Right lobe of liver (tissue), 6 donors: Measurements from ENCODE around the gene MEGF8. TPM values are rescaled to one million over a fixed set of nuclear protein-coding genes. Genes with fewer than 3 reads are reported as not detected.

Experiments used
- ATAC-seq, 4 donors: fragments of 200-7000 bp; cut with Tn5 transposase; one replicate each; pipeline ENCODE4 v1.9.1; 2020; ENCODE audit warnings: mild to moderate bottlenecking in 4 of 4, moderate library complexity in 4 of 4
- DNase-seq, 3 donors: peaks; one replicate each; pipeline ENCODE4 v3.0.0-alpha.2; 2020
- H3K27ac ChIP-seq, 3 donors: fragments of 200-600 bp; one replicate each; pipeline ENCODE4 v1.8.0; 2022
- H3K27me3 ChIP-seq, 2 donors: fragments of 200-600 bp; one replicate each; pipeline ENCODE4 v1.8.0; 2022
- H3K36me3 ChIP-seq, 4 donors: fragments of 200-600 bp; sonication (generic) in 1 of 4; one replicate each; pipeline versions ENCODE4 v1.5.1 to v1.8.0; 2017 to 2022; ENCODE audit warnings: control low read depth in 1 of 4
- H3K4me1 ChIP-seq, 4 donors: fragments of 200-600 bp; sonication (generic) in 1 of 4; one replicate each; pipeline versions ENCODE4 v1.5.1 to v1.8.0; 2017 to 2022; ENCODE audit warnings: control low read depth in 1 of 4
- H3K4me3 ChIP-seq, 3 donors: fragments of 200-600 bp; one replicate each; pipeline ENCODE4 v1.8.0; 2022
- H3K9me3 ChIP-seq, 4 donors: fragments of 200-600 bp; sonication (generic) in 1 of 4; one replicate each; pipeline versions ENCODE4 v1.5.1 to v1.8.0; 2017 to 2022; ENCODE audit warnings: control low read depth in 1 of 4
- CTCF ChIP-seq, 4 donors: fragments of 200-600 bp in 3 of 4; fragments of 450-650 bp in 1 of 4; IDR thresholded peaks; one replicate each; pipeline versions ENCODE4 v1.5.1 to v1.8.0; 2016 to 2022; ENCODE audit warnings: antibody characterized with exemption in 4 of 4, mild to moderate bottlenecking in 2 of 4
- POLR2A ChIP-seq: fragments of 450-650 bp; IDR thresholded peaks from one replicate; pipeline ENCODE4 v1.6.1; 2017; ENCODE audit warnings: antibody characterized with exemption, mild to moderate bottlenecking
- WGBS: methylation state at CpG from one replicate; pipeline ENCODE4 v1.1.6; 2018; ENCODE audit warnings: low coverage, low lambda C conversion rate; ENCODE audit not compliant: insufficient coverage; ENCODE audit errors: missing lambda C conversion rate; 5-methylcytosine and 5-hydroxymethylcytosine counted together
- intact Hi-C, 2 donors: fragments of 100-400 bp; cut with DNase I; formaldehyde crosslinking; loops; one replicate each; pipeline versions ENCODE4 v1.11.2 to v1.14.1; 2022
- total RNA-seq, 6 experiments: library from RNA; depleted of rRNA in 2 of 6; stranded (reverse); fragments of >200 nt in 2 of 6; fragmentation: NEBNext Ultra II Directional in 3 of 6; extraction: Animal tissue kit (Norgen Biotek cat#: 25700) in 3 of 6; gene quantifications; one replicate each; pipeline versions ENCODE4 v1.1.0 to v1.2.4, GENCODE V29; 2016 to 2023
- donor health status: DM: no; HTN: yes; CAD: no.
- donor health status: DM: no; HTN: no; CAD: no.
- donor health status: DM: no; HTN: no; CAD: no.
- donor health status: DM: no; HTN: yes; CAD: no.
- donor health status: DM: no; HTN: yes; CAD: no.

MEGF8 gene
- total RNA-seq, 6 experiments from 2014 or later, result 5.5 to 11.0 (median 8.7) TPM

GRCh38 chr19:42400404-42400803, 75.0 kb downstream of the MEGF8 start:
- Histone ChIP-seq H3K9me3 (no peaks in the 10 kb centered on the region), H3K4me1 (no peaks in the 10 kb centered on the region), H3K4me3 (no peak overlapping the region), H3K27ac (no peak overlapping the region), H3K27me3 (no peaks in the 10 kb centered on the region), H3K36me3 (no peaks in the 10 kb centered on the region)
- WGBS, result 86% methylated on average over 1 of the region's 1 CpG
- intact Hi-C loops, result loop anchor here in 1 of 2 donors (10.0 kb wide), 1 partner anchor 276 kb away; no protein-coding TSS in a partner anchor
- DNase-seq, result no peak
- no peak for TF ChIP-seq POLR2A
- no peak for TF ChIP-seq CTCF (IDR thresholded peaks at IDR 0.05)
- ATAC-seq, result no peak

GRCh38 chr19:42401365-42402303, 76.2 kb downstream of the MEGF8 start:
- Histone ChIP-seq H3K36me3 (no peaks in the 10 kb centered on the region), H3K9me3 (no peaks in the 10 kb centered on the region), H3K27ac (no peak overlapping the region), H3K27me3 (no peaks in the 10 kb centered on the region), H3K4me3 (peak overlapping the region; percentile 47 to 54 (median 53)), H3K4me1 (no peaks in the 10 kb centered on the region)
- 5% methylated on average over 24 of the region's 80 CpGs for WGBS
- intact Hi-C loops, result loop anchor here in 1 of 2 donors (10.0 kb wide), 1 partner anchor 277 kb away; no protein-coding TSS in a partner anchor
- ATAC-seq (peak; percentile 75 to 82 (median 78)), DNase-seq (peak; percentile 69 to 80 (median 75))
- TF ChIP-seq CTCF (IDR thresholded peaks at IDR 0.05) (peak; percentile 68 to 75 (median 72)), POLR2A (no peak)

- H3K27me3 ChIP-seq, result no peaks in the 10 kb centered on the region
- WGBS, result 24% methylated on average over 11 of the region's 34 CpGs
- TF ChIP-seq CTCF (IDR thresholded peaks at IDR 0.05) (no peak), POLR2A (no peak)
- H3K4me3 ChIP-seq, result no peak overlapping the region
- intact Hi-C loops, result loop anchor here in 1 of 2 donors (10.0 kb wide), 1 partner anchor 278 kb away; no protein-coding TSS in a partner anchor
- ATAC-seq, result no peak
- no peaks in the 10 kb centered on the region for H3K4me1 ChIP-seq
- no peaks in the 10 kb centered on the region for H3K36me3 ChIP-seq
- no peak overlapping the region for H3K27ac ChIP-seq
- no peak for DNase-seq
- H3K9me3 ChIP-seq, result no peaks in the 10 kb centered on the region
Measured at GRCh38 chr19:42402376-42403116, 77.1 kb downstream of the MEGF8 start.

GRCh38 chr19:42403586-42403985, 78.2 kb downstream of the MEGF8 start:
- Histone ChIP-seq H3K4me1 (no peaks in the 10 kb centered on the region), H3K27ac (no peak overlapping the region), H3K36me3 (no peaks in the 10 kb centered on the region), H3K9me3 (no peaks in the 10 kb centered on the region), H3K27me3 (no peaks in the 10 kb centered on the region), H3K4me3 (no peak overlapping the region)
- TF ChIP-seq POLR2A (no peak), CTCF (IDR thresholded peaks at IDR 0.05) (no peak)
- DNase-seq (no peak), ATAC-seq (no peak)
- 96% methylated on average over 7 of the region's 10 CpGs for WGBS
- intact Hi-C loops, result loop anchor here in 1 of 2 donors (10.0 kb wide), 1 partner anchor 279 kb away; no protein-coding TSS in a partner anchor
